Measurements from ENCODE around the gene NR2F6.

- TF ChIP-seq CTCF (IDR thresholded peaks at IDR 0.05; ENCODE audit: low read length) (no peak), EZH2 (optimal IDR thresholded peaks at IDR 0.05; ENCODE audit: low read depth, low read length) (no peak), EZH2phosphoT487 (IDR thresholded peaks at IDR 0.05; ENCODE audit: low read length) (no peak)
Measured at GRCh38 chr19:17220207-17220758, 25.4 kb downstream of the NR2F6 start.

Data from MM.1S (cell line).